ENCODE results near the gene KATNAL2.

GRCh38 chr18:47075098-47075883, 157.9 kb downstream of the KATNAL2 start:
- TF ChIP-seq SP1 (IDR thresholded peaks at IDR 0.05) = no peak
- TF ChIP-seq ARNT (IDR thresholded peaks at IDR 0.05) = no peak
- no peak for TF ChIP-seq HDGF (IDR thresholded peaks at IDR 0.05; ENCODE audit: borderline replicate concordance)
